ENCODE measurements around the gene DIAPH3. TPM values are rescaled to one million over a fixed set of nuclear protein-coding genes. Genes with fewer than 3 reads are reported as not detected.

DIAPH3 gene
- total RNA-seq, 1 experiment from 2014 or later, result 27.6 TPM

DNA sequence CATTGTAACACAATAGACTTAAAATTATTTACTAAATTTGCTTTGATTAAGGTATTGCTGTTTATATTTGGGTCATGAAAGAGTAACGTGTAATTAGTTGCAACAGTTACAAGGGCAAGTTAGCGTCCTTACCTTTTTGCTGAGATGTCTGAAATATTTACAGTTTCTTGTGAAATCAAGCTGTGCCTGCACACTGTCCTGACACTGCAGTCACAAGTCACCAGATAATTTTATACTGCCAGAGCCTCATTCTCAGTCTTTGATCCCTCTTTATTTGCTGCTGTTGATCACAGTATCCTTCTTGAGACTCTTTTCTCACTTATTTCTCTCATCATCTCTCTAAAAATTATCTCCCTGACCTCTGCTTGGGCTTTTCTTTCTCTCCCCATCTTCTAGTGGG lies 8.4 kb upstream of the DIAPH3 start (continued):
- TF ChIP-seq, protein P1, sequence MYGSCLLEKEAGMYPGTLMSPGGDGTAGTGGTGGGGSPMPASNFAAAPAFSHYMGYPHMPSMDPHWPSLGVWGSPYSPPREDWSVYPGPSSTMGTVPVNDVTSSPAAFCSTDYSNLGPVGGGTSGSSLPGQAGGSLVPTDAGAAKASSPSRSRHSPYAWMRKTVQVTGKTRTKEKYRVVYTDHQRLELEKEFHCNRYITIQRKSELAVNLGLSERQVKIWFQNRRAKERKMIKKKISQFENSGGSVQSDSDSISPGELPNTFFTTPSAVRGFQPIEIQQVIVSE (CRISPR knock-in tag; IDR thresholded peaks at IDR 0.05; ENCODE audit: borderline replicate concordance), result no peak
- TF ChIP-seq, protein P2, sequence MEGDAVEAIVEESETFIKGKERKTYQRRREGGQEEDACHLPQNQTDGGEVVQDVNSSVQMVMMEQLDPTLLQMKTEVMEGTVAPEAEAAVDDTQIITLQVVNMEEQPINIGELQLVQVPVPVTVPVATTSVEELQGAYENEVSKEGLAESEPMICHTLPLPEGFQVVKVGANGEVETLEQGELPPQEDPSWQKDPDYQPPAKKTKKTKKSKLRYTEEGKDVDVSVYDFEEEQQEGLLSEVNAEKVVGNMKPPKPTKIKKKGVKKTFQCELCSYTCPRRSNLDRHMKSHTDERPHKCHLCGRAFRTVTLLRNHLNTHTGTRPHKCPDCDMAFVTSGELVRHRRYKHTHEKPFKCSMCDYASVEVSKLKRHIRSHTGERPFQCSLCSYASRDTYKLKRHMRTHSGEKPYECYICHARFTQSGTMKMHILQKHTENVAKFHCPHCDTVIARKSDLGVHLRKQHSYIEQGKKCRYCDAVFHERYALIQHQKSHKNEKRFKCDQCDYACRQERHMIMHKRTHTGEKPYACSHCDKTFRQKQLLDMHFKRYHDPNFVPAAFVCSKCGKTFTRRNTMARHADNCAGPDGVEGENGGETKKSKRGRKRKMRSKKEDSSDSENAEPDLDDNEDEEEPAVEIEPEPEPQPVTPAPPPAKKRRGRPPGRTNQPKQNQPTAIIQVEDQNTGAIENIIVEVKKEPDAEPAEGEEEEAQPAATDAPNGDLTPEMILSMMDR (IDR thresholded peaks at IDR 0.05), result no peak
- no peak for TF ChIP-seq GABPB1 (CRISPR knock-in tag; IDR thresholded peaks at IDR 0.05)

DNA sequence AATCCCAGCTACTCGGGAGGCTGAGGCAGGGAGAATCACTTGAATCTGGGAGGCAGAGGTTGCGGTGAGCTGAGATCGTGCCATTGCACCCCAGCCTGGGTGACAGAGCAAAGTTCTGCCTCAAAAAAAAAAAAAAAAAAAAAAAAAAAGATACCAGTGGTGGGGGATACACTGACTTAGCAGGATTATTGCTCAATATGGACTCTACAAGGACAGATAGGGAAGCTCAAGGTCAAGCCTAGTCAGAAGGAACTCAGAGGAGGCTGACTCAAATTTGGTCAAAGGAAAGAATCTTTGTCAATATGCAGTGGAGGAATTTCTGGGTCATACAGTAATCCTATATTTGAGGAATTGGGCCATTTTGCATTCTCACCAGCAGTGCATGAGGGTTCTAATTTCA lies 6.7 kb upstream of the DIAPH3 start:
- Mint-ChIP-seq H3K9me3 (no peaks in the 10 kb centered on the region), H3K27me3 (ENCODE audit: low read depth) (no peaks in the 10 kb centered on the region), H3K36me3 (0 out of 2 replicates have a peak, but pooled peaks cover 3% of the 10 kb centered on the region), H3K4me3 (no peak overlapping the region), H3K27ac (no peak overlapping the region), H3K4me1 (peaks cover 8% of the 10 kb centered on the region)
- ChIA-PET CTCF (no interaction called here), POLR2A (interaction anchor here (0.6 kb wide), 1 partner anchor 228 kb away, joined by 3 read pairs; no protein-coding TSS in a partner anchor)
- ATAC-seq, result no peak
- no peak for DNase-seq (ENCODE audit: low spot score)
- TF ChIP-seq, protein P3, sequence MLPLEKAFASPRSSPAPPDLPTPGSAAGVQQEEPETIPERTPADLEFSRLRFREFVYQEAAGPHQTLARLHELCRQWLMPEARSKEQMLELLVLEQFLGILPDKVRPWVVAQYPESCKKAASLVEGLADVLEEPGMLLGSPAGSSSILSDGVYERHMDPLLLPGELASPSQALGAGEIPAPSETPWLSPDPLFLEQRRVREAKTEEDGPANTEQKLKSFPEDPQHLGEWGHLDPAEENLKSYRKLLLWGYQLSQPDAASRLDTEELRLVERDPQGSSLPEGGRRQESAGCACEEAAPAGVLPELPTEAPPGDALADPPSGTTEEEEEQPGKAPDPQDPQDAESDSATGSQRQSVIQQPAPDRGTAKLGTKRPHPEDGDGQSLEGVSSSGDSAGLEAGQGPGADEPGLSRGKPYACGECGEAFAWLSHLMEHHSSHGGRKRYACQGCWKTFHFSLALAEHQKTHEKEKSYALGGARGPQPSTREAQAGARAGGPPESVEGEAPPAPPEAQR (CRISPR knock-in tag; IDR thresholded peaks at IDR 0.05), result no peak
- TF ChIP-seq MXD4 (CRISPR knock-in tag; IDR thresholded peaks at IDR 0.05; ENCODE audit: borderline replicate concordance), result no peak
- no peak for TF ChIP-seq HMGA2 (CRISPR knock-in tag; IDR thresholded peaks at IDR 0.05)
- TF ChIP-seq, protein P4, sequence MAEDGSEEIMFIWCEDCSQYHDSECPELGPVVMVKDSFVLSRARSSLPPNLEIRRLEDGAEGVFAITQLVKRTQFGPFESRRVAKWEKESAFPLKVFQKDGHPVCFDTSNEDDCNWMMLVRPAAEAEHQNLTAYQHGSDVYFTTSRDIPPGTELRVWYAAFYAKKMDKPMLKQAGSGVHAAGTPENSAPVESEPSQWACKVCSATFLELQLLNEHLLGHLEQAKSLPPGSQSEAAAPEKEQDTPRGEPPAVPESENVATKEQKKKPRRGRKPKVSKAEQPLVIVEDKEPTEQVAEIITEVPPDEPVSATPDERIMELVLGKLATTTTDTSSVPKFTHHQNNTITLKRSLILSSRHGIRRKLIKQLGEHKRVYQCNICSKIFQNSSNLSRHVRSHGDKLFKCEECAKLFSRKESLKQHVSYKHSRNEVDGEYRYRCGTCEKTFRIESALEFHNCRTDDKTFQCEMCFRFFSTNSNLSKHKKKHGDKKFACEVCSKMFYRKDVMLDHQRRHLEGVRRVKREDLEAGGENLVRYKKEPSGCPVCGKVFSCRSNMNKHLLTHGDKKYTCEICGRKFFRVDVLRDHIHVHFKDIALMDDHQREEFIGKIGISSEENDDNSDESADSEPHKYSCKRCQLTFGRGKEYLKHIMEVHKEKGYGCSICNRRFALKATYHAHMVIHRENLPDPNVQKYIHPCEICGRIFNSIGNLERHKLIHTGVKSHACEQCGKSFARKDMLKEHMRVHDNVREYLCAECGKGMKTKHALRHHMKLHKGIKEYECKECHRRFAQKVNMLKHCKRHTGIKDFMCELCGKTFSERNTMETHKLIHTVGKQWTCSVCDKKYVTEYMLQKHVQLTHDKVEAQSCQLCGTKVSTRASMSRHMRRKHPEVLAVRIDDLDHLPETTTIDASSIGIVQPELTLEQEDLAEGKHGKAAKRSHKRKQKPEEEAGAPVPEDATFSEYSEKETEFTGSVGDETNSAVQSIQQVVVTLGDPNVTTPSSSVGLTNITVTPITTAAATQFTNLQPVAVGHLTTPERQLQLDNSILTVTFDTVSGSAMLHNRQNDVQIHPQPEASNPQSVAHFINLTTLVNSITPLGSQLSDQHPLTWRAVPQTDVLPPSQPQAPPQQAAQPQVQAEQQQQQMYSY (CRISPR knock-in tag; IDR thresholded peaks at IDR 0.05), result no peak
- no peak for TF ChIP-seq NR2C2 (CRISPR knock-in tag; IDR thresholded peaks at IDR 0.05)
- no peak for TF ChIP-seq ZNF671 (CRISPR knock-in tag; IDR thresholded peaks at IDR 0.05)
- TF ChIP-seq, protein P5, sequence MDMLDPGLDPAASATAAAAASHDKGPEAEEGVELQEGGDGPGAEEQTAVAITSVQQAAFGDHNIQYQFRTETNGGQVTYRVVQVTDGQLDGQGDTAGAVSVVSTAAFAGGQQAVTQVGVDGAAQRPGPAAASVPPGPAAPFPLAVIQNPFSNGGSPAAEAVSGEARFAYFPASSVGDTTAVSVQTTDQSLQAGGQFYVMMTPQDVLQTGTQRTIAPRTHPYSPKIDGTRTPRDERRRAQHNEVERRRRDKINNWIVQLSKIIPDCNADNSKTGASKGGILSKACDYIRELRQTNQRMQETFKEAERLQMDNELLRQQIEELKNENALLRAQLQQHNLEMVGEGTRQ (CRISPR knock-in tag; IDR thresholded peaks at IDR 0.05), result no peak
- TF ChIP-seq, protein P6, sequence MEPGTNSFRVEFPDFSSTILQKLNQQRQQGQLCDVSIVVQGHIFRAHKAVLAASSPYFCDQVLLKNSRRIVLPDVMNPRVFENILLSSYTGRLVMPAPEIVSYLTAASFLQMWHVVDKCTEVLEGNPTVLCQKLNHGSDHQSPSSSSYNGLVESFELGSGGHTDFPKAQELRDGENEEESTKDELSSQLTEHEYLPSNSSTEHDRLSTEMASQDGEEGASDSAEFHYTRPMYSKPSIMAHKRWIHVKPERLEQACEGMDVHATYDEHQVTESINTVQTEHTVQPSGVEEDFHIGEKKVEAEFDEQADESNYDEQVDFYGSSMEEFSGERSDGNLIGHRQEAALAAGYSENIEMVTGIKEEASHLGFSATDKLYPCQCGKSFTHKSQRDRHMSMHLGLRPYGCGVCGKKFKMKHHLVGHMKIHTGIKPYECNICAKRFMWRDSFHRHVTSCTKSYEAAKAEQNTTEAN (CRISPR knock-in tag; IDR thresholded peaks at IDR 0.05), result no peak
- TF ChIP-seq, protein P7, sequence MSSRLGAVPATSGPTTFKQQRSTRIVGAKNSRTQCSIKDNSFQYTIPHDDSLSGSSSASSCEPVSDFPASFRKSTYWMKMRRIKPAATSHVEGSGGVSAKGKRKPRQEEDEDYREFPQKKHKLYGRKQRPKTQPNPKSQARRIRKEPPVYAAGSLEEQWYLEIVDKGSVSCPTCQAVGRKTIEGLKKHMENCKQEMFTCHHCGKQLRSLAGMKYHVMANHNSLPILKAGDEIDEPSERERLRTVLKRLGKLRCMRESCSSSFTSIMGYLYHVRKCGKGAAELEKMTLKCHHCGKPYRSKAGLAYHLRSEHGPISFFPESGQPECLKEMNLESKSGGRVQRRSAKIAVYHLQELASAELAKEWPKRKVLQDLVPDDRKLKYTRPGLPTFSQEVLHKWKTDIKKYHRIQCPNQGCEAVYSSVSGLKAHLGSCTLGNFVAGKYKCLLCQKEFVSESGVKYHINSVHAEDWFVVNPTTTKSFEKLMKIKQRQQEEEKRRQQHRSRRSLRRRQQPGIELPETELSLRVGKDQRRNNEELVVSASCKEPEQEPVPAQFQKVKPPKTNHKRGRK (CRISPR knock-in tag; IDR thresholded peaks at IDR 0.05; ENCODE audit: borderline replicate concordance), result no peak
- TF ChIP-seq, protein P8, sequence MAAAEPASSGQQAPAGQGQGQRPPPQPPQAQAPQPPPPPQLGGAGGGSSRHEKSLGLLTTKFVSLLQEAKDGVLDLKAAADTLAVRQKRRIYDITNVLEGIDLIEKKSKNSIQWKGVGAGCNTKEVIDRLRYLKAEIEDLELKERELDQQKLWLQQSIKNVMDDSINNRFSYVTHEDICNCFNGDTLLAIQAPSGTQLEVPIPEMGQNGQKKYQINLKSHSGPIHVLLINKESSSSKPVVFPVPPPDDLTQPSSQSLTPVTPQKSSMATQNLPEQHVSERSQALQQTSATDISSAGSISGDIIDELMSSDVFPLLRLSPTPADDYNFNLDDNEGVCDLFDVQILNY (CRISPR knock-in tag; IDR thresholded peaks at IDR 0.05), result no peak
- no peak for TF ChIP-seq ZBTB21 (CRISPR knock-in tag; IDR thresholded peaks at IDR 0.05; ENCODE audit: borderline replicate concordance)
- no peak for TF ChIP-seq SOX15 (CRISPR knock-in tag; IDR thresholded peaks at IDR 0.05)
- no peak for TF ChIP-seq ELF4 (CRISPR knock-in tag; IDR thresholded peaks at IDR 0.05; ENCODE audit: low read depth)
- TF ChIP-seq, protein P9, sequence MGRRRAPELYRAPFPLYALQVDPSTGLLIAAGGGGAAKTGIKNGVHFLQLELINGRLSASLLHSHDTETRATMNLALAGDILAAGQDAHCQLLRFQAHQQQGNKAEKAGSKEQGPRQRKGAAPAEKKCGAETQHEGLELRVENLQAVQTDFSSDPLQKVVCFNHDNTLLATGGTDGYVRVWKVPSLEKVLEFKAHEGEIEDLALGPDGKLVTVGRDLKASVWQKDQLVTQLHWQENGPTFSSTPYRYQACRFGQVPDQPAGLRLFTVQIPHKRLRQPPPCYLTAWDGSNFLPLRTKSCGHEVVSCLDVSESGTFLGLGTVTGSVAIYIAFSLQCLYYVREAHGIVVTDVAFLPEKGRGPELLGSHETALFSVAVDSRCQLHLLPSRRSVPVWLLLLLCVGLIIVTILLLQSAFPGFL (CRISPR knock-in tag; IDR thresholded peaks at IDR 0.05; ENCODE audit: borderline replicate concordance), result no peak
- no peak for TF ChIP-seq TEAD4 (CRISPR knock-in tag; IDR thresholded peaks at IDR 0.05)
- TF ChIP-seq, protein P10, sequence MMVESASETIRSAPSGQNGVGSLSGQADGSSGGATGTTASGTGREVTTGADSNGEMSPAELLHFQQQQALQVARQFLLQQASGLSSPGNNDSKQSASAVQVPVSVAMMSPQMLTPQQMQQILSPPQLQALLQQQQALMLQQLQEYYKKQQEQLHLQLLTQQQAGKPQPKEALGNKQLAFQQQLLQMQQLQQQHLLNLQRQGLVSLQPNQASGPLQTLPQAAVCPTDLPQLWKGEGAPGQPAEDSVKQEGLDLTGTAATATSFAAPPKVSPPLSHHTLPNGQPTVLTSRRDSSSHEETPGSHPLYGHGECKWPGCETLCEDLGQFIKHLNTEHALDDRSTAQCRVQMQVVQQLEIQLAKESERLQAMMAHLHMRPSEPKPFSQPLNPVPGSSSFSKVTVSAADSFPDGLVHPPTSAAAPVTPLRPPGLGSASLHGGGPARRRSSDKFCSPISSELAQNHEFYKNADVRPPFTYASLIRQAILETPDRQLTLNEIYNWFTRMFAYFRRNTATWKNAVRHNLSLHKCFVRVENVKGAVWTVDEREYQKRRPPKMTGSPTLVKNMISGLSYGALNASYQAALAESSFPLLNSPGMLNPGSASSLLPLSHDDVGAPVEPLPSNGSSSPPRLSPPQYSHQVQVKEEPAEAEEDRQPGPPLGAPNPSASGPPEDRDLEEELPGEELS (CRISPR knock-in tag; IDR thresholded peaks at IDR 0.05), result no peak
- no peak for TF ChIP-seq JAZF1 (CRISPR knock-in tag; IDR thresholded peaks at IDR 0.05)
- TF ChIP-seq JUN (CRISPR knock-in tag; IDR thresholded peaks at IDR 0.05), result no peak

Measured in WTC11 (cell line).